NT2/D1 (cell line): Measurements from ENCODE around the gene ALOX12.

ENCODE experiments used
- SUZ12 ChIP-seq: IDR thresholded peaks from 2 replicates; pipeline ENCODE4 v1.6.1; 2011; ENCODE audit not compliant: insufficient read length, insufficient read depth; ENCODE audit errors: extremely low read depth
- YY1 ChIP-seq: IDR thresholded peaks from 2 replicates; pipeline ENCODE4 v1.6.1; 2011; ENCODE audit not compliant: insufficient read length, insufficient read depth
- ZNF274 ChIP-seq: IDR thresholded peaks from 2 replicates; pipeline ENCODE4 v1.6.1; 2011; ENCODE audit warnings: mild to moderate bottlenecking, low read depth, low read length

DNA sequence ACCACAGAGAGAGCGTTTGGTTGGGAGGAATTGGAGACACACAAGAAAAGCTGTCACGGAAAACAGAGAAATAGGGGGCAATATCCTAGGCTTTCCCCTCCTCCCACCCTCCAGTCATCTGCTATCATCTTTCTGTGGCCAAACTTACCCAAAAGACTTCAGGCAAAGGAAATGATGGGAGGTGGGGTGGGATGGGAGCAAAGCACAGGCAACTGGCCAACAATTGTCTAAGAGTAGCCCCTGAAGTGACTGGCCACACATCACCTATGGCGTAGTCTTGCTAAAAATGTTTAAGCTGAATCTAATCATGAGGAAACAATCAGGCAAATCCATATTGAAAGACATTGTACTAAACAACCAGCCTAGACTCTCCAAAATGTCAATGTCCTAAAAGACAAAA lies 46.9 kb upstream of the ALOX12 start:
- TF ChIP-seq YY1 (no peak), SUZ12 (no peak), ZNF274 (no peak)
